ENCODE data around the gene CFAP251.

CFAP251 gene

GRCh38 chr12:122022393-122023338, 104.3 kb downstream of the CFAP251 start:
- peak overlapping the region; percentile 75 for H3K4me3 ChIP-seq (ENCODE audit: low read length)
- TF ChIP-seq ZNF274 (IDR thresholded peaks at IDR 0.05; ENCODE audit: low read depth, low read length): no peak

GRCh38 chr12:122023339-122024131, 105.1 kb downstream of the CFAP251 start:
- no peak for TF ChIP-seq ZNF274 (IDR thresholded peaks at IDR 0.05; ENCODE audit: low read depth, low read length)
- H3K4me3 ChIP-seq (ENCODE audit: low read length): peak overlapping the region; percentile 75

GRCh38 chr12:122024132-122024785, 105.9 kb downstream of the CFAP251 start:
- peak overlapping the region; percentile 75; the same call in 1 of the 2 replicates for H3K4me3 ChIP-seq (ENCODE audit: low read length)
- no peak for TF ChIP-seq ZNF274 (IDR thresholded peaks at IDR 0.05; ENCODE audit: low read depth, low read length)

- no peak overlapping the region for H3K4me3 ChIP-seq (ENCODE audit: low read length)
- no peak for TF ChIP-seq ZNF274 (IDR thresholded peaks at IDR 0.05; ENCODE audit: low read depth, low read length)
Measured at GRCh38 chr12:122026706-122027333, 108.4 kb downstream of the CFAP251 start.

GRCh38 chr12:122028165-122028904, 109.9 kb downstream of the CFAP251 start:
- no peak for TF ChIP-seq ZNF274 (IDR thresholded peaks at IDR 0.05; ENCODE audit: low read depth, low read length)
- no peak overlapping the region for H3K4me3 ChIP-seq (ENCODE audit: low read length)

GRCh38 chr12:122028905-122029560, 110.6 kb downstream of the CFAP251 start:
- no peak overlapping the region for H3K4me3 ChIP-seq (ENCODE audit: low read length)
- TF ChIP-seq ZNF274 (IDR thresholded peaks at IDR 0.05; ENCODE audit: low read depth, low read length): no peak

GRCh38 chr12:122029620-122030423, 111.4 kb downstream of the CFAP251 start:
- H3K4me3 ChIP-seq (ENCODE audit: low read length): no peak overlapping the region
- no peak for TF ChIP-seq ZNF274 (IDR thresholded peaks at IDR 0.05; ENCODE audit: low read depth, low read length)

GRCh38 chr12:122030424-122031035, 112.1 kb downstream of the CFAP251 start:
- H3K4me3 ChIP-seq (ENCODE audit: low read length): no peak overlapping the region
- TF ChIP-seq ZNF274 (IDR thresholded peaks at IDR 0.05; ENCODE audit: low read depth, low read length): no peak

- no peak for TF ChIP-seq ZNF274 (IDR thresholded peaks at IDR 0.05; ENCODE audit: low read depth, low read length)
- no peak overlapping the region for H3K4me3 ChIP-seq (ENCODE audit: low read length)
Measured at GRCh38 chr12:122031342-122032216, 113.2 kb downstream of the CFAP251 start.

- H3K4me3 ChIP-seq (ENCODE audit: low read length): no peak overlapping the region
- TF ChIP-seq ZNF274 (IDR thresholded peaks at IDR 0.05; ENCODE audit: low read depth, low read length): no peak
Measured at GRCh38 chr12:122032580-122032979, 114.2 kb downstream of the CFAP251 start.

- no peak overlapping the region for H3K4me3 ChIP-seq (ENCODE audit: low read length)
- no peak for TF ChIP-seq ZNF274 (IDR thresholded peaks at IDR 0.05; ENCODE audit: low read depth, low read length)
Measured at GRCh38 chr12:122035292-122035691, 116.9 kb downstream of the CFAP251 start.
